ENCODE measurements around the gene DDX20. TPM values are rescaled to one million over a fixed set of nuclear protein-coding genes. Genes with fewer than 3 reads are reported as not detected.

DDX20 gene
- total and polyA plus RNA-seq, 2 of the 8 experiments (the other 6 are each of a cell fraction or from before 2014, with no cell fraction given), result 7.5 to 24.7 TPM

GRCh38 chr1:111801071-111801850, 45.6 kb downstream of the DDX20 start:
- Histone ChIP-seq H3K14ac (ENCODE audit: insufficient read length) (no peak overlapping the region), H3K4ac (replicated peaks; ENCODE audit: insufficient read length, low read depth, low read length) (no peak overlapping the region), H3K18ac (ENCODE audit: extremely low read depth, low read length) (no peak overlapping the region), H3K27ac (ENCODE audit: low read depth, low read length) (no peak overlapping the region), H3K56ac (replicated peaks; ENCODE audit: insufficient read length, low read depth, low read length) (no peak overlapping the region), H4K91ac (replicated peaks; ENCODE audit: insufficient read length, low read length) (no peak overlapping the region), H3K9ac (replicated peaks in 1 of 4; ENCODE audit: extremely low read depth in 1 of 4, low read depth in 3 of 4, low read length in 3 of 4) (no peak overlapping the region; a peak in 1 of 7 replicates), H4K5ac (ENCODE audit: insufficient read length, low read depth, low read length) (no peak overlapping the region), H2BK5ac (ENCODE audit: low read depth, low read length) (no peak overlapping the region), H3K9me3 (ENCODE audit: insufficient read depth in 2 of 2, low read depth in 1 of 2, low read length in 1 of 2) (no peaks in the 10 kb centered on the region; a peak in 1 of 4 replicates), H3K4me2 (ENCODE audit: insufficient read depth in 1 of 2, low read depth in 2 of 2, low read length in 2 of 2) (no peak overlapping the region), H4K20me1 (replicated peaks in 1 of 2; ENCODE audit: control insufficient read depth in 1 of 2, insufficient read depth in 2 of 2, low read length in 2 of 2) (no peaks in the 10 kb centered on the region), H2BK120ac (replicated peaks; ENCODE audit: low read depth, low read length) (no peak overlapping the region), H3K79me1 (ENCODE audit: low read depth, low read length) (no peaks in the 10 kb centered on the region), H3K79me2 (ENCODE audit: control insufficient read depth in 1 of 2, insufficient read depth in 2 of 2, low read length in 2 of 2) (no peaks in the 10 kb centered on the region), H3K23ac (ENCODE audit: insufficient read length) (no peak overlapping the region), H3K4me3 (ENCODE audit: extremely low read depth in 1 of 4, insufficient read depth in 2 of 4, low read depth in 3 of 4, low read length in 4 of 4) (no peak overlapping the region), H2BK20ac (ENCODE audit: low read length) (no peak overlapping the region), H3K4me1 (replicated peaks in 1 of 4; ENCODE audit: control insufficient read depth in 3 of 4, insufficient read depth in 4 of 4, low read length in 3 of 4) (no peaks in the 10 kb centered on the region), H3K36me3 (ENCODE audit: control insufficient read depth in 2 of 4, insufficient read depth in 4 of 4, low read length in 3 of 4) (no peaks in the 10 kb centered on the region), H2AK5ac (ENCODE audit: low read depth, low read length) (no peak overlapping the region), H2AFZ (ENCODE audit: low read length) (no peak overlapping the region), H4K8ac (ENCODE audit: extremely low read depth, insufficient read depth, low read length) (no peak overlapping the region; the same call in 1 of the 2 replicates), H2BK15ac (ENCODE audit: low read length) (no peak overlapping the region), H2BK12ac (ENCODE audit: low read depth, low read length) (no peak overlapping the region), H3K23me2 (ENCODE audit: low read depth, low read length) (no peaks in the 10 kb centered on the region), H3K27me3 (replicated peaks in 1 of 4; ENCODE audit: control insufficient read depth in 3 of 4, extremely low read depth in 1 of 4, insufficient read depth in 3 of 4, low read length in 3 of 4) (no peaks in the 10 kb centered on the region)
- DNase-seq (ENCODE audit: low read depth in 1 of 2, low spot score in 2 of 2) (no peak), FAIRE-seq (peak; percentile 13)
- POLR2A ChIA-PET (ENCODE audit: partially characterized antibody), result no interaction called here
- CTCF ChIA-PET (ENCODE audit: partially characterized antibody), result interaction anchor here (1.0 to 2.7 kb wide), 6 partner anchors 9 to 191 kb away, joined by 3 to 10 read pairs (median 4); no protein-coding TSS in a partner anchor
- WGBS, 2 experiments (ENCODE audit: extremely low coverage in 1 of 2, insufficient coverage in 1 of 2, insufficient read length in 1 of 2, insufficient replicate concordance in 2 of 2, low coverage in 1 of 2, low lambda C conversion rate in 2 of 2, missing lambda C conversion rate in 1 of 2), result 91% methylated on average over 13 of the region's 13 CpGs; no CpG with 5 or more reads in 1 of the 2 experiments
- no peak for TF ChIP-seq FOSL1 (IDR thresholded peaks at IDR 0.05; ENCODE audit: insufficient read depth, low read depth, low read length)
- no peak for TF ChIP-seq BCL11A (IDR thresholded peaks at IDR 0.05; ENCODE audit: low read depth in 2 of 2, low read length in 2 of 2)
- TF ChIP-seq RAD21 (IDR thresholded peaks at IDR 0.05 in 1 of 2, conservative IDR thresholded peaks at IDR 0.05 in 1 of 2; ENCODE audit: low read depth in 2 of 2, low read length in 2 of 2), result peak; percentile 52 to 61
- TF ChIP-seq CTCF (IDR thresholded peaks at IDR 0.05; ENCODE audit: control extremely low read depth in 1 of 3, insufficient read depth in 1 of 3, low read depth in 1 of 3, low read length in 3 of 3), result peak; percentile 26 to 56 (median 50)
- TF ChIP-seq PHF8 (conservative IDR thresholded peaks at IDR 0.05; ENCODE audit: low read depth, low read length), result no peak
